Fibroblast of lung (primary cell): ENCODE results near the gene TADA2B. TPM values are rescaled to one million over a fixed set of nuclear protein-coding genes. Genes with fewer than 3 reads are reported as not detected.

Experiments used
- DNase-seq, 2 donors: peaks; one replicate each; pipeline versions ENCODE4 v3.0.0 to v3.0.0-alpha.2; 2010; ENCODE audit warnings: low read depth in 2 of 2
- H2AFZ ChIP-seq: 2 replicates; pipeline ENCODE4 v1.5.1; 2012; ENCODE audit warnings: low read length, control low read depth, inconsistent platforms
- H3K27ac ChIP-seq: 2 replicates; pipeline ENCODE4 v1.5.1; 2011; ENCODE audit warnings: low read length, control low read depth; ENCODE audit not compliant: insufficient read depth
- H3K27me3 ChIP-seq: 2 replicates; pipeline ENCODE4 v1.5.1; 2011; ENCODE audit warnings: mild to moderate bottlenecking, low read length; ENCODE audit not compliant: control insufficient read depth, insufficient read depth
- H3K36me3 ChIP-seq: 2 replicates; pipeline ENCODE4 v1.5.1; 2011; ENCODE audit warnings: low read length; ENCODE audit not compliant: control insufficient read depth, insufficient read depth
- H3K4me1 ChIP-seq: 2 replicates; pipeline ENCODE4 v1.5.1; 2011; ENCODE audit warnings: low read length; ENCODE audit not compliant: control insufficient read depth, insufficient read depth; ENCODE audit errors: extremely low read depth
- H3K4me2 ChIP-seq: 2 replicates; pipeline ENCODE4 v1.5.1; 2011; ENCODE audit warnings: low read length, control low read depth; ENCODE audit not compliant: insufficient read depth; ENCODE audit errors: extremely low read depth
- H3K4me3 ChIP-seq, 4 experiments: fragments of 200-600 bp in 1 of 4; sonication (generic) in 1 of 4; replicated peaks in 1 of 4; 2 replicates each; pipeline ENCODE4 v1.5.1; 2011 to 2016; ENCODE audit warnings: low read length in 4 of 4, low read depth in 3 of 4, mild to moderate bottlenecking in 3 of 4, control low read depth in 2 of 4, inconsistent platforms in 1 of 4, mixed read lengths in 1 of 4; ENCODE audit not compliant: insufficient read depth in 1 of 4; ENCODE audit errors: control extremely low read depth in 1 of 4
- H3K79me2 ChIP-seq: 2 replicates; pipeline ENCODE4 v1.5.1; 2012; ENCODE audit warnings: mild to moderate bottlenecking, low read length, inconsistent platforms; ENCODE audit not compliant: control insufficient read depth, insufficient read depth
- H3K9ac ChIP-seq: 2 replicates; pipeline ENCODE4 v1.5.1; 2011; ENCODE audit warnings: mild to moderate bottlenecking, low read length, control low read depth; ENCODE audit not compliant: insufficient read depth
- H3K9me3 ChIP-seq: 2 replicates; pipeline ENCODE4 v1.5.1; 2012; ENCODE audit warnings: low read depth, low read length; ENCODE audit not compliant: control insufficient read depth, insufficient read depth
- H4K20me1 ChIP-seq: 2 replicates; pipeline ENCODE4 v1.5.1; 2011; ENCODE audit warnings: low read length; ENCODE audit not compliant: control insufficient read depth, insufficient read depth; ENCODE audit errors: extremely low read depth
- CTCF ChIP-seq, 2 donors: IDR thresholded peaks in 1 of 2; conservative IDR thresholded peaks in 1 of 2; 1 replicate in 1 of 2; 2 replicates in 1 of 2; pipeline ENCODE4 v1.5.1; 2011 to 2012; ENCODE audit warnings: low read length in 2 of 2, control low read depth in 1 of 2, inconsistent platforms in 1 of 2, low read depth in 1 of 2, mild to moderate bottlenecking in 1 of 2
- EZH2 ChIP-seq: IDR thresholded peaks from 2 replicates; pipeline ENCODE4 v1.5.1; 2012; ENCODE audit warnings: low read length, control low read depth, mild to moderate bottlenecking; ENCODE audit errors: missing control alignments
- polyA plus RNA-seq, 2 donors: library from polyadenylated mRNA; depleted of rRNA in 1 of 2; stranded (reverse) in 1 of 2; unstranded in 1 of 2; fragments of >200 nt; gene quantifications; 2 replicates each; pipeline ENCODE4 v1.2.1, GENCODE V29; 2011 to 2012; ENCODE audit warnings: missing spikeins in 1 of 2
- total RNA-seq: library from RNA; depleted of rRNA; stranded (reverse); fragments of >200 nt; gene quantifications from 2 replicates; pipeline ENCODE4 v1.2.1, GENCODE V29; 2014

The TADA2B gene
- total and polyA plus RNA-seq, 2 donors (not counting 1 experiment from before 2014, with no cell fraction given), result 8.0 to 12.6 TPM

DNA sequence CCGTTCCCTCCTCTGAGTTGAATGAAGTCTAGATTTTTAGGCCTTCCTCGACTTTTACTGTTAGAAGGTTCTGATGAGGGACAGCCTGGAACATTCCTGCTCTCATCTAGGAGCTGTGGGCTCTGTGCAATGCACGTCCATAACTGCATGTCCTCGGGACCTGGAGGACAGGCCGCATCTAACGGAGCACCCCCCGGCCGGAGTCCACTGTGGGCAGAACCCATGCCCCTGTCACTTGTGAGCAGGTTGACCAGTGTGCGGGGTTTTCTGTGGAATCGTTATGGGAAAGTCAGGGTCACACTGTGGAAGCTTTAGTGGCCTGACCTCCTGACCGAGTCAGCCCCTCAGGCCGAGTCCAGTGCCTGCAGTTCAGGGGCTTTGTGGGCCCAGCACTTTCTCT lies 19.3 kb upstream of the TADA2B start:
- Histone ChIP-seq H3K27ac (no peak overlapping the region), H3K9ac (no peak overlapping the region), H3K36me3 (peaks cover 4% of the 10 kb centered on the region), H3K9me3 (no peaks in the 10 kb centered on the region), H3K79me2 (no peaks in the 10 kb centered on the region), H4K20me1 (no peaks in the 10 kb centered on the region), H3K4me3 (no peak overlapping the region), H3K4me2 (no peak overlapping the region), H3K4me1 (peaks cover 7% of the 10 kb centered on the region), H2AFZ (no peak overlapping the region), H3K27me3 (no peaks in the 10 kb centered on the region)
- TF ChIP-seq EZH2, result no peak
- no peak for TF ChIP-seq CTCF (conservative IDR thresholded peaks at IDR 0.05 in 1 of 2, IDR thresholded peaks at IDR 0.05 in 1 of 2; ENCODE audit: low read depth in 1 of 2, low read length in 2 of 2)
- DNase-seq, result no peak

- Histone ChIP-seq H3K4me2 (no peak overlapping the region), H3K27ac (no peak overlapping the region), H2AFZ (no peak overlapping the region), H3K4me3 (no peak overlapping the region), H3K79me2 (no peaks in the 10 kb centered on the region), H3K4me1 (peaks cover 7% of the 10 kb centered on the region), H3K9me3 (no peaks in the 10 kb centered on the region), H3K9ac (no peak overlapping the region), H3K36me3 (peaks cover 4% of the 10 kb centered on the region), H3K27me3 (no peaks in the 10 kb centered on the region), H4K20me1 (no peaks in the 10 kb centered on the region)
- TF ChIP-seq CTCF (conservative IDR thresholded peaks at IDR 0.05 in 1 of 2, IDR thresholded peaks at IDR 0.05 in 1 of 2; ENCODE audit: low read depth in 1 of 2, low read length in 2 of 2), result no peak
- no peak for TF ChIP-seq EZH2
- DNase-seq, result no peak
Observed at GRCh38 chr4:7024336-7024890, 18.8 kb upstream of the TADA2B start.

DNA sequence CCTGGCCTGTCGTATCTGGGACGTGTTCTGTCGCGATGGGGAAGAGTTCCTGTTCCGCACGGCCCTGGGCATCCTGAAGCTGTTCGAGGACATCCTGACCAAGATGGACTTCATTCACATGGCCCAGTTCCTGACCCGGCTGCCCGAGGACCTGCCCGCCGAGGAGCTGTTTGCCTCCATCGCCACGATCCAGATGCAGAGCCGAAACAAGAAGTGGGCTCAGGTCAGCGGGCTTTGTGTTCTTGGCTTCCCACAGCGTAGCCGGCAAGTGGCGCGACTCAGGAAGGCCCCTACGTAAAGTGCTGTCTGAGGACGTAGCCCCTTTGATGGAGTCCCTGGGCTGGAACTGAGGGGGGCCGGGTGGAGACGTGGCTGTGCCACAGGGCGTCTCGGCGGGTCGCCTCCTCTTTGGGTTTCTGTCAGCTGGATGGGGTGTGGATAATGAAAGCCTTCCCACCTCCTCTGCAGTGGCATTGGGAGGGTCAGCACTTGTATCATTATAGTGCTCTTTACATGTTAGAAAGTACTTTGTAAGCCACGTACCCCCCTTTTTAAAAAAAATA lies 18.1 kb upstream of the TADA2B start:
- Histone ChIP-seq H3K27ac (no peak overlapping the region), H3K4me3 (no peak overlapping the region), H3K9me3 (no peaks in the 10 kb centered on the region), H3K4me2 (no peak overlapping the region), H3K4me1 (peaks cover 7% of the 10 kb centered on the region), H3K27me3 (no peaks in the 10 kb centered on the region), H2AFZ (no peak overlapping the region), H3K9ac (no peak overlapping the region), H4K20me1 (no peaks in the 10 kb centered on the region), H3K79me2 (no peaks in the 10 kb centered on the region), H3K36me3 (peaks cover 6% of the 10 kb centered on the region)
- no peak for TF ChIP-seq EZH2
- TF ChIP-seq CTCF (conservative IDR thresholded peaks at IDR 0.05 in 1 of 2, IDR thresholded peaks at IDR 0.05 in 1 of 2; ENCODE audit: low read depth in 1 of 2, low read length in 2 of 2), result no peak
- no peak for DNase-seq
